K562 (cell line): Measurements from ENCODE around the gene CRIM1. TPM values are rescaled to one million over a fixed set of nuclear protein-coding genes. Genes with fewer than 3 reads are reported as not detected.

Source experiments
- ARID1B ChIP-seq: fragments of 450-650 bp; IDR thresholded peaks from 2 replicates; pipeline ENCODE4 v1.6.1; 2016; ENCODE audit warnings: antibody characterized with exemption, mild to moderate bottlenecking, inconsistent platforms
- ARNT ChIP-seq, 2 experiments: fragments of 450-650 bp; IDR thresholded peaks; 2 replicates each; pipeline ENCODE4 v1.6.1; 2016; ENCODE audit warnings: mild to moderate bottlenecking in 1 of 2
- CBFA2T2 ChIP-seq: fragments of 450-650 bp; conservative IDR thresholded peaks from 2 replicates; pipeline ENCODE4 v1.6.1; 2017; ENCODE audit warnings: mild to moderate bottlenecking
- CHD1 ChIP-seq: fragments of 200-600 bp; sonication (generic); IDR thresholded peaks from one replicate; pipeline ENCODE4 v1.6.1; 2012; ENCODE audit warnings: mild to moderate bottlenecking, moderate library complexity, low read length, inconsistent platforms
- KLF16 ChIP-seq: IDR thresholded peaks from 2 replicates; pipeline ENCODE4 v1.6.1; 2016; ENCODE audit warnings: antibody characterized with exemption
- MAFK ChIP-seq: IDR thresholded peaks from 2 replicates; pipeline ENCODE4 v1.6.1; 2011; ENCODE audit warnings: low read length, improper control_type of control experiment
- MEIS2 ChIP-seq: fragments of 450-650 bp; IDR thresholded peaks from 2 replicates; pipeline ENCODE4 v1.6.1; 2014; ENCODE audit warnings: mild to moderate bottlenecking; ENCODE audit not compliant: partially characterized antibody
- NCOA2 ChIP-seq, 2 experiments: fragments of 450-650 bp; IDR thresholded peaks; 2 replicates each; pipeline ENCODE4 v1.6.1; 2018; ENCODE audit warnings: mild to moderate bottlenecking in 2 of 2, moderate library complexity in 1 of 2; ENCODE audit not compliant: partially characterized antibody in 2 of 2
- NFIC ChIP-seq: fragments of 450-650 bp; IDR thresholded peaks from 2 replicates; pipeline ENCODE4 v1.6.1; 2017; ENCODE audit warnings: mild to moderate bottlenecking, inconsistent platforms
- RBM22 ChIP-seq: fragments of 200-400 bp; formaldehyde crosslinking; IDR thresholded peaks from 2 replicates; pipeline ENCODE4 v1.6.1; 2018; ENCODE audit warnings: low read length, low read depth; ENCODE audit not compliant: poor library complexity, severe bottlenecking
- SMARCE1 ChIP-seq: fragments of 450-650 bp; IDR thresholded peaks from 2 replicates; pipeline ENCODE4 v1.7.1; 2016; ENCODE audit warnings: mild to moderate bottlenecking
- TEAD4 ChIP-seq, 2 experiments: sonication (generic) in 1 of 2; formaldehyde crosslinking in 1 of 2; IDR thresholded peaks; 2 replicates each; pipeline versions ENCODE4 v1.6.1 to v1.8.0; 2012 to 2022; ENCODE audit warnings: borderline replicate concordance in 1 of 2, inconsistent platforms in 1 of 2, low read length in 1 of 2, mild to moderate bottlenecking in 1 of 2, missing genetic modification reagents in 1 of 2
- ZC3H8 ChIP-seq: fragments of 450-650 bp; IDR thresholded peaks from 2 replicates; pipeline ENCODE4 v1.6.1; 2017
- ZNF311 ChIP-seq: fragments of 250-450 bp; sonication (Bioruptor Pico); IDR thresholded peaks from 2 replicates; pipeline ENCODE4 v1.4.0; 2020; ENCODE audit warnings: mild to moderate bottlenecking, moderate library complexity
- ZNF431 ChIP-seq: sonication (generic); formaldehyde crosslinking; IDR thresholded peaks from 2 replicates; pipeline ENCODE4 v1.8.0; 2022; ENCODE audit warnings: mild to moderate bottlenecking, missing genetic modification reagents
- polyA plus RNA-seq, 8 experiments: library from polyadenylated mRNA; depleted of rRNA in 4 of 8; stranded (reverse) in 5 of 8; unstranded in 3 of 8; fragments of >200 nt; fragmentation: Nextera tagmentation in 2 of 8; fragmentation: Illumina TruSeq in 1 of 8; extraction: Ambion mirVana in 2 of 8; extraction: Trizol in 1 of 8; gene quantifications; 2 replicates each; pipeline versions ENCODE4 v1.2.1 to v1.2.3, GENCODE V29; 2011 to 2014; ENCODE audit warnings: inconsistent platforms in 1 of 8, missing spikeins in 1 of 8
- total RNA-seq, 7 experiments: library from RNA; depleted of rRNA in 6 of 7; stranded (reverse); fragments of >200 nt in 6 of 7; fragmentation: Illumina TruSeq in 2 of 7; extraction: Trizol in 2 of 7; gene quantifications; 2 replicates each; pipeline versions ENCODE4 v1.2.1 to v1.2.3, GENCODE V29; 2011 to 2021; ENCODE audit warnings: low replicate concordance in 1 of 7
- TF ChIP-seq, protein P1 (sequence below): IDR thresholded peaks from 2 replicates; pipeline ENCODE4 v1.6.1; 2011; ENCODE audit warnings: borderline replicate concordance, low read depth, mild to moderate bottlenecking, moderate library complexity, low read length; ENCODE audit not compliant: insufficient read depth, poor library complexity, severe bottlenecking
- TF ChIP-seq, protein P2 (sequence below): fragments of 200-800 bp; sonication (Bioruptor generic); IDR thresholded peaks from 2 replicates; pipeline ENCODE4 v1.6.1; 2017; ENCODE audit warnings: missing genetic modification characterization, missing compliant biosample characterization
- TF ChIP-seq, protein P3 (sequence below): fragments of 450-650 bp; conservative IDR thresholded peaks from 2 replicates; pipeline ENCODE4 v1.6.1; 2016; ENCODE audit warnings: missing genetic modification characterization, low read depth, mild to moderate bottlenecking, missing compliant biosample characterization, moderate library complexity
- TF ChIP-seq, protein P4 (sequence below): fragments of 250-450 bp; sonication (Bioruptor Pico); IDR thresholded peaks from 2 replicates; pipeline ENCODE4 v1.6.1; 2021; ENCODE audit warnings: mild to moderate bottlenecking
- TF ChIP-seq, protein P5 (sequence below), 2 experiments: fragments of 150-350 bp in 1 of 2; IDR thresholded peaks; 2 replicates each; pipeline ENCODE4 v1.6.1; 2012 to 2016; ENCODE audit warnings: low read depth in 2 of 2, low read length in 2 of 2, mild to moderate bottlenecking in 1 of 2, moderate library complexity in 1 of 2

CRIM1 gene
- total and polyA plus RNA-seq, 9 of the 15 experiments (the other 6 are each of a cell fraction or from before 2014, with no cell fraction given) = 0.01 to 0.36 (median 0.06) TPM; not detected in 1

DNA sequence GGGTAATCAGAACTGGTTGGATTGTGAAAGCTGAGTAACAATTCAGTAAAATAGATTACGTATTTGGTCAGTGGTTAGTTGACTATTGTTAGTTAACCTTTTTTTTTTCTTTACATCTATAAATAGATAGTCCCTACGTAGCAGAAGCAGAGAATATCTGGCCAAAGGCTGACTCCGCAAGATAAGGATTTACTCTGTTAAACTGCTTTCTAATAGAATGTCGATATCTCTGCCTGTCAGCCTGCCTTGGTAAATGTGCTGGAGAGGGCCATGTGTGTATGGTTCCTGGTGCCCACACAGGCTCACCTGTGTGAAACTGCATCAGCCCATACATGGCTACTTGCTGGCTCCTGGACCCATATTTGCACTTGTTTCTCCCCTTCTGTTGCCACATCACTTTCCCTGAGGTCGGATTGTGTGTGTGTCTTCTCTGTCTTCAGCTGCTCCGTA, 94.4 kb downstream of the CRIM1 start (continued):
- TF ChIP-seq, protein P1, sequence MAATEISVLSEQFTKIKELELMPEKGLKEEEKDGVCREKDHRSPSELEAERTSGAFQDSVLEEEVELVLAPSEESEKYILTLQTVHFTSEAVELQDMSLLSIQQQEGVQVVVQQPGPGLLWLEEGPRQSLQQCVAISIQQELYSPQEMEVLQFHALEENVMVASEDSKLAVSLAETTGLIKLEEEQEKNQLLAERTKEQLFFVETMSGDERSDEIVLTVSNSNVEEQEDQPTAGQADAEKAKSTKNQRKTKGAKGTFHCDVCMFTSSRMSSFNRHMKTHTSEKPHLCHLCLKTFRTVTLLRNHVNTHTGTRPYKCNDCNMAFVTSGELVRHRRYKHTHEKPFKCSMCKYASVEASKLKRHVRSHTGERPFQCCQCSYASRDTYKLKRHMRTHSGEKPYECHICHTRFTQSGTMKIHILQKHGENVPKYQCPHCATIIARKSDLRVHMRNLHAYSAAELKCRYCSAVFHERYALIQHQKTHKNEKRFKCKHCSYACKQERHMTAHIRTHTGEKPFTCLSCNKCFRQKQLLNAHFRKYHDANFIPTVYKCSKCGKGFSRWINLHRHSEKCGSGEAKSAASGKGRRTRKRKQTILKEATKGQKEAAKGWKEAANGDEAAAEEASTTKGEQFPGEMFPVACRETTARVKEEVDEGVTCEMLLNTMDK = no peak
- TF ChIP-seq NFIC (peak; percentile 24), CBFA2T2 (peak; percentile 71), MAFK (no peak), TEAD4 (IDR thresholded peaks at IDR 0.05; ENCODE audit: low read length) (peak; percentile 86), TEAD4 (CRISPR knock-in tag; IDR thresholded peaks at IDR 0.05; ENCODE audit: borderline replicate concordance) (no peak), CHD1 (no peak), ZC3H8 (no peak), ARID1B (peak; percentile 64), MEIS2 (peak; percentile 8), KLF16 (peak; percentile 52; the same call in 1 of the 2 replicates), NCOA2 (IDR thresholded peaks at IDR 0.05; ENCODE audit: partially characterized antibody in 2 of 2) (no peak), ARNT (IDR thresholded peaks at IDR 0.05) (no peak), ZNF311 (no peak), SMARCE1 (peak; percentile 26; the same call in 1 of the 2 replicates), ZNF431 (CRISPR knock-in tag) (no peak), RBM22 (no peak)
- TF ChIP-seq, protein P2, sequence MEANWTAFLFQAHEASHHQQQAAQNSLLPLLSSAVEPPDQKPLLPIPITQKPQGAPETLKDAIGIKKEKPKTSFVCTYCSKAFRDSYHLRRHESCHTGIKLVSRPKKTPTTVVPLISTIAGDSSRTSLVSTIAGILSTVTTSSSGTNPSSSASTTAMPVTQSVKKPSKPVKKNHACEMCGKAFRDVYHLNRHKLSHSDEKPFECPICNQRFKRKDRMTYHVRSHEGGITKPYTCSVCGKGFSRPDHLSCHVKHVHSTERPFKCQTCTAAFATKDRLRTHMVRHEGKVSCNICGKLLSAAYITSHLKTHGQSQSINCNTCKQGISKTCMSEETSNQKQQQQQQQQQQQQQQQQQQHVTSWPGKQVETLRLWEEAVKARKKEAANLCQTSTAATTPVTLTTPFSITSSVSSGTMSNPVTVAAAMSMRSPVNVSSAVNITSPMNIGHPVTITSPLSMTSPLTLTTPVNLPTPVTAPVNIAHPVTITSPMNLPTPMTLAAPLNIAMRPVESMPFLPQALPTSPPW (CRISPR knock-in tag) = 0 out of 2 replicates have a peak, but pooled peaks have one; percentile 9
- TF ChIP-seq, protein P3, sequence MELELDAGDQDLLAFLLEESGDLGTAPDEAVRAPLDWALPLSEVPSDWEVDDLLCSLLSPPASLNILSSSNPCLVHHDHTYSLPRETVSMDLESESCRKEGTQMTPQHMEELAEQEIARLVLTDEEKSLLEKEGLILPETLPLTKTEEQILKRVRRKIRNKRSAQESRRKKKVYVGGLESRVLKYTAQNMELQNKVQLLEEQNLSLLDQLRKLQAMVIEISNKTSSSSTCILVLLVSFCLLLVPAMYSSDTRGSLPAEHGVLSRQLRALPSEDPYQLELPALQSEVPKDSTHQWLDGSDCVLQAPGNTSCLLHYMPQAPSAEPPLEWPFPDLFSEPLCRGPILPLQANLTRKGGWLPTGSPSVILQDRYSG (tag) = no peak
- TF ChIP-seq, protein P4, sequence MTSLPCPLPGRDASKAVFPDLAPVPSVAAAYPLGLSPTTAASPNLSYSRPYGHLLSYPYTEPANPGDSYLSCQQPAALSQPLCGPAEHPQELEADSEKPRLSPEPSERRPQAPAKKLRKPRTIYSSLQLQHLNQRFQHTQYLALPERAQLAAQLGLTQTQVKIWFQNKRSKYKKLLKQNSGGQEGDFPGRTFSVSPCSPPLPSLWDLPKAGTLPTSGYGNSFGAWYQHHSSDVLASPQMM (CRISPR knock-in tag) = no peak
- TF ChIP-seq, protein P5, sequence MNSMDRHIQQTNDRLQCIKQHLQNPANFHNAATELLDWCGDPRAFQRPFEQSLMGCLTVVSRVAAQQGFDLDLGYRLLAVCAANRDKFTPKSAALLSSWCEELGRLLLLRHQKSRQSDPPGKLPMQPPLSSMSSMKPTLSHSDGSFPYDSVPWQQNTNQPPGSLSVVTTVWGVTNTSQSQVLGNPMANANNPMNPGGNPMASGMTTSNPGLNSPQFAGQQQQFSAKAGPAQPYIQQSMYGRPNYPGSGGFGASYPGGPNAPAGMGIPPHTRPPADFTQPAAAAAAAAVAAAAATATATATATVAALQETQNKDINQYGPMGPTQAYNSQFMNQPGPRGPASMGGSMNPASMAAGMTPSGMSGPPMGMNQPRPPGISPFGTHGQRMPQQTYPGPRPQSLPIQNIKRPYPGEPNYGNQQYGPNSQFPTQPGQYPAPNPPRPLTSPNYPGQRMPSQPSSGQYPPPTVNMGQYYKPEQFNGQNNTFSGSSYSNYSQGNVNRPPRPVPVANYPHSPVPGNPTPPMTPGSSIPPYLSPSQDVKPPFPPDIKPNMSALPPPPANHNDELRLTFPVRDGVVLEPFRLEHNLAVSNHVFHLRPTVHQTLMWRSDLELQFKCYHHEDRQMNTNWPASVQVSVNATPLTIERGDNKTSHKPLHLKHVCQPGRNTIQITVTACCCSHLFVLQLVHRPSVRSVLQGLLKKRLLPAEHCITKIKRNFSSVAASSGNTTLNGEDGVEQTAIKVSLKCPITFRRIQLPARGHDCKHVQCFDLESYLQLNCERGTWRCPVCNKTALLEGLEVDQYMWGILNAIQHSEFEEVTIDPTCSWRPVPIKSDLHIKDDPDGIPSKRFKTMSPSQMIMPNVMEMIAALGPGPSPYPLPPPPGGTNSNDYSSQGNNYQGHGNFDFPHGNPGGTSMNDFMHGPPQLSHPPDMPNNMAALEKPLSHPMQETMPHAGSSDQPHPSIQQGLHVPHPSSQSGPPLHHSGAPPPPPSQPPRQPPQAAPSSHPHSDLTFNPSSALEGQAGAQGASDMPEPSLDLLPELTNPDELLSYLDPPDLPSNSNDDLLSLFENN (IDR thresholded peaks at IDR 0.05; ENCODE audit: low read depth in 2 of 2, low read length in 2 of 2) = no peak
